Naive thymus-derived CD4-positive, alpha-beta T cell (primary cell): Measurements from ENCODE around the gene PADI3. TPM values are rescaled to one million over a fixed set of nuclear protein-coding genes. Genes with fewer than 3 reads are reported as not detected.

Experiments used
- ATAC-seq: fragments of 150-1000 bp; cut with Tn5 transposase; 2 replicates; pipeline ENCODE4 v1.10.0; 2021; ENCODE audit warnings: mild to moderate bottlenecking, moderate library complexity
- CTCF ChIA-PET: fragments of 350-600 bp; sonication (Branson Sonifier 250); formaldehyde crosslinking; loops from one replicate; lab custom pipeline; 2021; ENCODE audit warnings: antibody characterized with exemption; lab: Charles Lee
- POLR2A ChIA-PET: fragments of 350-600 bp; sonication (Branson Sonifier 250); formaldehyde crosslinking; loops from one replicate; lab custom pipeline; 2021; ENCODE audit warnings: antibody characterized with exemption, inconsistent platforms; lab: Charles Lee
- DNase-seq, 9 donors: peaks; one replicate each; pipeline versions ENCODE4 v3.0.0 to v3.0.0-alpha.2; 2020 to 2022; ENCODE audit warnings: mixed read lengths in 1 of 9
- H3K27ac ChIP-seq: one replicate; pipeline ENCODE4 v1.7.0; 2013; ENCODE audit warnings: mild to moderate bottlenecking, low read depth, low read length, moderate library complexity
- H3K27me3 ChIP-seq, 2 donors: one replicate each; pipeline ENCODE4 v1.7.0; 2013; ENCODE audit warnings: low read length in 2 of 2, mild to moderate bottlenecking in 2 of 2, moderate library complexity in 2 of 2; ENCODE audit not compliant: control insufficient read depth in 2 of 2, insufficient read depth in 2 of 2
- H3K36me3 ChIP-seq, 3 experiments: 1 replicate in 2 of 3; 2 replicates in 1 of 3; pipeline ENCODE4 v1.7.0; 2013; ENCODE audit warnings: low read length in 3 of 3, mild to moderate bottlenecking in 3 of 3, moderate library complexity in 1 of 3; ENCODE audit not compliant: insufficient read depth in 3 of 3, control insufficient read depth in 2 of 3
- H3K4me1 ChIP-seq, 2 donors: one replicate each; pipeline ENCODE4 v1.7.0; 2013; ENCODE audit warnings: low read length in 2 of 2, mild to moderate bottlenecking in 2 of 2, moderate library complexity in 1 of 2; ENCODE audit not compliant: control insufficient read depth in 2 of 2, insufficient read depth in 2 of 2
- H3K4me3 ChIP-seq: 2 replicates; pipeline ENCODE4 v1.7.0; 2013; ENCODE audit warnings: mild to moderate bottlenecking, low read length
- H3K9me3 ChIP-seq, 3 experiments: 1 replicate in 2 of 3; 2 replicates in 1 of 3; pipeline ENCODE4 v1.7.0; 2013; ENCODE audit warnings: low read length in 3 of 3; ENCODE audit not compliant: control insufficient read depth in 2 of 3
- H3K27ac Mint-ChIP-seq, 9 donors: one replicate each; pipeline ENCODE4 v1.8.0; 2020 to 2022; ENCODE audit warnings: mixed read lengths in 9 of 9, mild to moderate bottlenecking in 8 of 9, moderate library complexity in 5 of 9, inconsistent platforms in 2 of 9
- H3K27me3 Mint-ChIP-seq, 5 donors: one replicate each; pipeline ENCODE4 v1.8.0; 2021 to 2022; ENCODE audit warnings: mixed read lengths in 5 of 5, mild to moderate bottlenecking in 1 of 5
- H3K36me3 Mint-ChIP-seq, 5 donors: one replicate each; pipeline ENCODE4 v1.8.0; 2020 to 2022; ENCODE audit warnings: mixed read lengths in 5 of 5, mild to moderate bottlenecking in 3 of 5, inconsistent platforms in 1 of 5
- H3K4me1 Mint-ChIP-seq, 7 donors: one replicate each; pipeline ENCODE4 v1.8.0; 2020 to 2022; ENCODE audit warnings: mixed read lengths in 7 of 7, mild to moderate bottlenecking in 3 of 7, inconsistent platforms in 1 of 7
- H3K4me3 Mint-ChIP-seq, 10 donors: one replicate each; pipeline ENCODE4 v1.8.0; 2020 to 2022; ENCODE audit warnings: mild to moderate bottlenecking in 10 of 10, mixed read lengths in 10 of 10, moderate library complexity in 6 of 10, inconsistent platforms in 2 of 10
- H3K9me3 Mint-ChIP-seq, 11 donors: one replicate each; pipeline ENCODE4 v1.8.0; 2020 to 2022; ENCODE audit warnings: mixed read lengths in 11 of 11, mild to moderate bottlenecking in 4 of 11, inconsistent platforms in 1 of 11, moderate library complexity in 1 of 11
- intact Hi-C, 2 donors: fragments of 100-400 bp; cut with micrococcal nuclease; formaldehyde crosslinking; loops; one replicate each; pipeline ENCODE4 v1.15.1; 2023
- polyA plus RNA-seq, 2 donors: library from polyadenylated mRNA; unstranded; fragments of 300-500 nt; fragmentation: Illumina TruSeq; gene quantifications; one replicate each; pipeline ENCODE4 v1.2.3, GENCODE V29; 2021
- total RNA-seq, 6 experiments: library from RNA in 5 of 6; stranded (reverse) in 5 of 6; gene quantifications; 1 replicate in 5 of 6; 2 replicates in 1 of 6; pipeline ENCODE4 v1.2.3 and lab custom pipeline; 2021 to 2026

Gene PADI3
- total and polyA plus RNA-seq, 7 experiments from 2014 or later = not detected

DNA sequence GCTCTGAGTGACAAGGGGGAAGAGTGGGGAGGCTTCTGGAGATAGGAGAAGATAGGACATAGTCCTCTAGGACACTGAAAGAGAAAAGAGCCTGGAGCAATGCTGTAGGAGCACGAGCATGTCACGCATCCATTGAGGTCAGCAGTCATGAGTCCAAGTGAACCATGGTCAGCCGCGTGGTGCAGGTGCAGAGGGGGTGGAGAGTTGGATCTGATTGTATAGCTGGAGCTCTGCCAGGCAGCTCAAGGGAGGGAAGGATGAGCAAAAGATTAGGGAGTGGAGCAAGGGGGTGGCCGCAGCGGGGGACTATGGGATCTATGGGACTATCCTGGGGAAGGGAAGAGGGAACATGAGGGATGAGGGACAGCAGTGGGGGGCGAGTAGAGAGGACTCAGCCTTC lies 30.0 kb upstream of the PADI3 start:
- no peak overlapping the region for H3K4me3 ChIP-seq
- H3K9me3 Mint-ChIP-seq = no peaks in the 10 kb centered on the region
- ChIA-PET CTCF (no interaction called here), POLR2A (no interaction called here)
- no peaks in the 10 kb centered on the region for H3K36me3 ChIP-seq
- intact Hi-C loops = no loop called here
- ATAC-seq (no peak), DNase-seq (no peak)
- H3K27me3 Mint-ChIP-seq = peaks cover 0 to 19% (median 15%) of the 10 kb centered on the region in 5 donors
- H3K4me1 Mint-ChIP-seq = peaks cover under 1 to 20% (median 14%) of the 10 kb centered on the region in 7 donors
- H3K27ac ChIP-seq = no peak overlapping the region
- H3K4me3 Mint-ChIP-seq = no peak overlapping the region
- no peaks in the 10 kb centered on the region for H3K36me3 Mint-ChIP-seq
- no peaks in the 10 kb centered on the region for H3K27me3 ChIP-seq
- H3K4me1 ChIP-seq = peaks cover 0 to under 1% of the 10 kb centered on the region in 2 donors
- H3K27ac Mint-ChIP-seq = no peak overlapping the region
- H3K9me3 ChIP-seq = no peaks in the 10 kb centered on the region

DNA sequence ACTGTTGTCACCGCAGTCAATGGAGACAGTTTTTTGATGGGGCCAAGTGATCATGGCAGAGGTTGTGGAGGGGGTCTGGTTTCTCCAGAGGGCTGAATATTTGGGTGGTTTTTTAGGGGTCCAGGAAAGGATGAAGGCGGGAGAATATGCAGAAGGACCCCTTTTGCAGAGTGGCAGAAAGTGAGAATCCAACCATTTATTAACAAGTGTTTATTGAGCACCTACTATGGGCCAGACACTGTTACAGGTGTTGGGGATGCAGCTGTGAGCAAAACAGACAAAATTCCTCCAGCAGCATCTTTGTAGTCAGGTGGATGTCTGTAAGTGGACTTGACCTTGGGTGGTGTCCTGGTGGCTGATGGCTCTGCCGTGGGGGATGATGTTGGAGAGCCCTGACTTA lies 28.6 kb upstream of the PADI3 start:
- H3K36me3 ChIP-seq = no peaks in the 10 kb centered on the region
- Mint-ChIP-seq H3K27me3 (peaks cover 0 to 12% (median 7%) of the 10 kb centered on the region in 5 donors), H3K9me3 (peaks cover 0 to 1% (median 0%) of the 10 kb centered on the region in 11 donors), H3K4me3 (no peak overlapping the region), H3K4me1 (peaks cover 0 to 11% (median 2%) of the 10 kb centered on the region in 7 donors), H3K36me3 (no peaks in the 10 kb centered on the region), H3K27ac (no peak overlapping the region)
- intact Hi-C loops = no loop called here
- ATAC-seq (no peak), DNase-seq (no peak)
- no peaks in the 10 kb centered on the region for H3K4me1 ChIP-seq
- H3K9me3 ChIP-seq = no peaks in the 10 kb centered on the region
- H3K27ac ChIP-seq = no peak overlapping the region
- no peak overlapping the region for H3K4me3 ChIP-seq
- CTCF ChIA-PET = interaction anchor here (1.0 kb wide), 1 partner anchor 15 kb away, joined by 3 read pairs; no protein-coding TSS in a partner anchor
- H3K27me3 ChIP-seq = no peaks in the 10 kb centered on the region
- POLR2A ChIA-PET = interaction anchor here (0.9 kb wide), 1 partner anchor 13 kb away, joined by 3 read pairs; no protein-coding TSS in a partner anchor

DNA sequence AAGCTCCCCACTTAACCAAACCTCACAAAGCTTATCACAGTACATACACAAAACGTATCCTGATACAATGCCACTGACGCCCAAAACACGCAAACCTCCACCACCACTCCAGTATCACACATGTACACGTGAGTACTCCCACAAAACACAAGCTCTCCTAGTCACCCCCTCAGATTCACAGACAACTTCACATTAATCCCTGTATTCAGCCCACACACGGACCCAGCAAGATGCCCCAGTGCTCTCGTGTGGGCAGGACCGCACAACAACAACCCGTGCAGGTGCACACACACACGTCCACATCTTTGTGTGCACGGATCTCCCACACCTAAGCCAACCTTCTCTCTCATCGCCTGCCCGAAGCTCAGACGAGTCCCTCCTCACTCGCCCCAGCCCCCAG lies 26.3 kb upstream of the PADI3 start:
- no peaks in the 10 kb centered on the region for H3K9me3 ChIP-seq
- ChIA-PET POLR2A (no interaction called here), CTCF (interaction anchor here (0.6 kb wide), 1 partner anchor 106 kb away, joined by 6 read pairs; no protein-coding TSS in a partner anchor)
- peaks cover 0 to 1% (median 0%) of the 10 kb centered on the region in 11 donors for H3K9me3 Mint-ChIP-seq
- no peak for DNase-seq
- H3K27me3 ChIP-seq = no peaks in the 10 kb centered on the region
- no peak overlapping the region for H3K27ac Mint-ChIP-seq
- H3K27me3 Mint-ChIP-seq = peaks cover 0 to 2% (median 0%) of the 10 kb centered on the region in 5 donors
- H3K36me3 Mint-ChIP-seq = no peaks in the 10 kb centered on the region
- no peaks in the 10 kb centered on the region for H3K4me1 Mint-ChIP-seq
- no peaks in the 10 kb centered on the region for H3K36me3 ChIP-seq
- ATAC-seq = no peak
- no peaks in the 10 kb centered on the region for H3K4me1 ChIP-seq
- H3K27ac ChIP-seq = no peak overlapping the region
- intact Hi-C loops = no loop called here
- H3K4me3 Mint-ChIP-seq = no peak overlapping the region
- no peak overlapping the region for H3K4me3 ChIP-seq

DNA sequence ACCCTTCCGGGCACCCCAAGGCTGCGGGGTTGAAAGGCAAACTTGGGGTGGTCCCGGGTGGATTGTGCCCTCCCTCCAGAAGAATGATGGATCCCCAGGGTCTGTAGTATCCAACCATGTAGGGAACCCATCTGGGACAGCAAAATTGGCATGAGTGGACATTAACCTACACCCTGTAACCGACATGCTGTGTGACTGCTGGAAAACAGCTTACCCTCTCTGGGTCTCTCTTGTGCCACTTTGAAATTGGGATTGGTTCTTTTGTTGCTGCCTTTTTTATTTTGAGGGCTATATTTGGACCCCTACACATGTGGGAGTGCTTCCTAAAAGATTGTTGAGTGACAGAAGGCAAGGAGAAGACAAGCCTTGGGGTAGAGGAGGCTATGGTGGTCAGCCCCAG lies 24.5 kb upstream of the PADI3 start:
- DNase-seq = no peak
- no peak overlapping the region for H3K27ac Mint-ChIP-seq
- H3K9me3 Mint-ChIP-seq = peaks cover 0 to 1% (median 0%) of the 10 kb centered on the region in 11 donors
- Histone ChIP-seq H3K27me3 (no peaks in the 10 kb centered on the region), H3K9me3 (no peaks in the 10 kb centered on the region), H3K27ac (no peak overlapping the region), H3K4me3 (no peak overlapping the region), H3K36me3 (no peaks in the 10 kb centered on the region), H3K4me1 (no peaks in the 10 kb centered on the region)
- no peaks in the 10 kb centered on the region for H3K4me1 Mint-ChIP-seq
- intact Hi-C loops = no loop called here
- no peaks in the 10 kb centered on the region for H3K36me3 Mint-ChIP-seq
- ATAC-seq = no peak
- POLR2A ChIA-PET = no interaction called here
- H3K27me3 Mint-ChIP-seq = peaks cover 0 to 2% (median 0%) of the 10 kb centered on the region in 5 donors
- CTCF ChIA-PET = interaction anchor here (1.1 kb wide), 1 partner anchor 99 kb away, joined by 3 read pairs; no protein-coding TSS in a partner anchor
- H3K4me3 Mint-ChIP-seq = no peak overlapping the region

DNA sequence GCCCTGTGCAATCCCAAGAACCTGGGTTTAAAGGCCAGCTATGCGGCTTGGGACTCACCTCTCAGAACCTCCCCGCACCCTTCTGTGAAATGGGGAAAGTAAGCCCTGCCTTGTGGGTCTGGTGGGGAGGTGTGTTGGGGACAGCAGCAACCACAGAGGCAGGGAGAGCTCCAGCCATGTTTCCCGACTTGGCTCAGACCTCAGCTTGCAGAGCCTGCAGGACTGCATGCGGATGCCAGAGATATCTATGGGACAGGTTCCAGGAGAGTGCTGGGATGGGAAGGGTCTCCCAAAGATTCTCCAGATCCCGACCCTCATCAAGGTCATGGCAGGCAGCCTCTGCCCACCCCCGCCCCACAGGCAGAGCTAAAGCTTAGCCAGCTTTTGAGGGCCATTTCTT lies 23.8 kb upstream of the PADI3 start:
- no peak overlapping the region for H3K4me3 ChIP-seq
- POLR2A ChIA-PET = no interaction called here
- Mint-ChIP-seq H3K27me3 (peaks cover 0 to 2% (median 0%) of the 10 kb centered on the region in 5 donors), H3K27ac (no peak overlapping the region), H3K36me3 (no peaks in the 10 kb centered on the region), H3K9me3 (peaks cover 0 to 1% (median 0%) of the 10 kb centered on the region in 11 donors), H3K4me3 (no peak overlapping the region), H3K4me1 (no peaks in the 10 kb centered on the region)
- no peak for DNase-seq
- intact Hi-C loops = no loop called here
- H3K9me3 ChIP-seq = no peaks in the 10 kb centered on the region
- no peaks in the 10 kb centered on the region for H3K27me3 ChIP-seq
- no peak for ATAC-seq
- H3K27ac ChIP-seq = no peak overlapping the region
- H3K4me1 ChIP-seq = no peaks in the 10 kb centered on the region
- CTCF ChIA-PET = interaction anchor here (1.1 kb wide), 1 partner anchor 100 kb away, joined by 3 read pairs; no protein-coding TSS in a partner anchor
- H3K36me3 ChIP-seq = no peaks in the 10 kb centered on the region

DNA sequence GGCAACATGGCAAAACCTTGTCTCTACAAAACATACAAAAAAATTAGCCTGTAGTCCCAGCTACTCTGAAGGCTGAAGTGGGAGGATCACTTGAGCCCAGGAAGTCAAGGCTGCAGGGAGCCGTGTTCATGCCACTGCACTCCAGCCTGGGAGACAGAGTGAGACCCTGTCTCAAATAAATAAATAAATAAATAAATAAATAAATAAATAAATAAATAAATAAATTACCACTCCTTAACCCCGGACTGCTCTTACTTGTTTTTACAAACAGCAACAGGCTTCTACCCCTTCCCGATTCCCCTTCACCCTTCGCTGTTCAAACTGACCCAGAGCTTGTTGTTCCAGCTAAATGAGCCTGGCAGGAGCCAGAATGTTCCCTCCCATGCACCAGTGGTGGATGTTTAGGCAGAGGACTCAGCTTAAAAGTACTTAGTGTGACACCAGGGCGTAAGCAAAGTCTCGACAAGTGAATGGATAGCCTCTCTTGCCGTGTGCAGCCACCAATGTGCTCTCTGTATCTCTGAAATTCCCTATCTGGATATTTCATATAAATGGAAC lies 21.5 kb upstream of the PADI3 start:
- DNase-seq (no peak), ATAC-seq (no peak)
- peaks cover 0 to 2% (median 0%) of the 10 kb centered on the region in 5 donors for H3K27me3 Mint-ChIP-seq
- intact Hi-C loops = no loop called here
- H3K36me3 Mint-ChIP-seq = no peaks in the 10 kb centered on the region
- CTCF ChIA-PET = no interaction called here
- H3K27ac Mint-ChIP-seq = no peak overlapping the region
- Histone ChIP-seq H3K9me3 (no peaks in the 10 kb centered on the region), H3K27ac (no peak overlapping the region), H3K36me3 (no peaks in the 10 kb centered on the region), H3K27me3 (no peaks in the 10 kb centered on the region), H3K4me3 (no peak overlapping the region), H3K4me1 (no peaks in the 10 kb centered on the region)
- no peaks in the 10 kb centered on the region for H3K4me1 Mint-ChIP-seq
- H3K4me3 Mint-ChIP-seq = no peak overlapping the region
- peaks cover 0 to 1% (median 0%) of the 10 kb centered on the region in 11 donors for H3K9me3 Mint-ChIP-seq
- POLR2A ChIA-PET = no interaction called here

DNA sequence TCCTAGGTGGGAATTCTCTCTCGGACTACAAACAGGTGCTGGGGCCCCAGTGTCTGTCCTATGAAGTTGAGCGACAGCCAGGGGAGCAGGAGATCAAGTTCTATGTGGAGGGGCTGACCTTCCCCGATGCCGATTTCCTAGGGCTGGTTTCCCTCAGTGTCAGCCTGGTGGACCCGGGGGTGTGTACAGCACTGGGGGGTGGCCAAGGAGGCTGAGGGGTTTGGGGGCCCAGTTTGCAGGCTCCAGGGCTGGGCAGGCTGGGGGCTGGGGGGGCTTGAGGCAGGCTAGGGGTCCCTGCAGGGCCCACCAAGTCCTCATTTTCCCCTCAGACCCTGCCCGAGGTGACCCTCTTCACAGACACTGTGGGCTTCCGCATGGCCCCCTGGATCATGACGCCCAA lies 20.3 kb upstream of the PADI3 start:
- Histone ChIP-seq H3K4me3 (no peak overlapping the region), H3K9me3 (no peaks in the 10 kb centered on the region), H3K36me3 (no peaks in the 10 kb centered on the region), H3K27ac (no peak overlapping the region), H3K4me1 (no peaks in the 10 kb centered on the region), H3K27me3 (no peaks in the 10 kb centered on the region)
- intact Hi-C loops = no loop called here
- ChIA-PET POLR2A (no interaction called here), CTCF (no interaction called here)
- Mint-ChIP-seq H3K27me3 (peaks cover 0 to 5% (median 0%) of the 10 kb centered on the region in 5 donors), H3K4me3 (no peak overlapping the region), H3K4me1 (no peaks in the 10 kb centered on the region), H3K9me3 (peaks cover 0 to 1% (median 0%) of the 10 kb centered on the region in 11 donors), H3K36me3 (no peaks in the 10 kb centered on the region), H3K27ac (no peak overlapping the region)
- ATAC-seq (no peak), DNase-seq (no peak)
